Neural progenitor cell (in vitro differentiated cells): ENCODE measurements around the gene EPSTI1. TPM values are rescaled to one million over a fixed set of nuclear protein-coding genes. Genes with fewer than 3 reads are reported as not detected.

Experiments used
- DNase-seq: peaks from one replicate; pipeline ENCODE4 v3.0.0-alpha.2; 2016; ENCODE audit warnings: low spot score
- H2AFZ ChIP-seq: fragments of 200-600 bp; sonication (generic); replicated peaks from 2 replicates; pipeline ENCODE4 v1.6.1; 2016; ENCODE audit warnings: antibody characterized with exemption
- H3F3A ChIP-seq: fragments of 200-600 bp; sonication (generic); 2 replicates; pipeline ENCODE4 v1.6.1; 2016; ENCODE audit warnings: antibody characterized with exemption, low read depth
- H3K27ac ChIP-seq: fragments of 200-600 bp; sonication (generic); 2 replicates; pipeline ENCODE4 v1.5.1; 2016; ENCODE audit warnings: mild to moderate bottlenecking
- H3K27me3 ChIP-seq: fragments of 200-600 bp; sonication (generic); 2 replicates; pipeline ENCODE4 v1.6.1; 2016; ENCODE audit warnings: mild to moderate bottlenecking, moderate library complexity
- H3K36me3 ChIP-seq: fragments of 200-600 bp; sonication (generic); 2 replicates; pipeline ENCODE4 v1.5.1; 2016
- H3K4me1 ChIP-seq: fragments of 200-600 bp; sonication (generic); 2 replicates; pipeline ENCODE4 v1.6.1; 2016; ENCODE audit warnings: mixed run types
- H3K4me2 ChIP-seq: fragments of 200-600 bp; sonication (generic); 2 replicates; pipeline ENCODE4 v1.6.1; 2016
- H3K4me3 ChIP-seq: fragments of 200-600 bp; sonication (generic); 2 replicates; pipeline ENCODE4 v1.5.1; 2016
- H3K79me2 ChIP-seq: fragments of 200-600 bp; sonication (generic); 2 replicates; pipeline ENCODE4 v1.6.1; 2016; ENCODE audit warnings: low read depth
- H3K9ac ChIP-seq: fragments of 200-600 bp; sonication (generic); 2 replicates; pipeline ENCODE4 v1.6.1; 2016
- H3K9me3 ChIP-seq: fragments of 200-600 bp; sonication (generic); 2 replicates; pipeline ENCODE4 v1.5.1; 2016; ENCODE audit warnings: low read depth
- H4K20me1 ChIP-seq: fragments of 200-600 bp; sonication (generic); 2 replicates; pipeline ENCODE4 v1.6.1; 2016; ENCODE audit warnings: low read depth
- H3K27ac Mint-ChIP-seq: 3 replicates; pipeline ENCODE4 v1.8.0; 2021; ENCODE audit warnings: mixed read lengths
- H3K27me3 Mint-ChIP-seq: 2 replicates; pipeline ENCODE4 v1.8.0; 2022; ENCODE audit warnings: low read depth, mild to moderate bottlenecking, inconsistent platforms, moderate library complexity, mixed read lengths; ENCODE audit not compliant: insufficient read depth
- H3K36me3 Mint-ChIP-seq: 3 replicates; pipeline ENCODE4 v1.8.0; 2021; ENCODE audit warnings: mixed read lengths
- H3K4me1 Mint-ChIP-seq: 3 replicates; pipeline ENCODE4 v1.8.0; 2021; ENCODE audit warnings: mixed read lengths
- H3K4me3 Mint-ChIP-seq: 3 replicates; pipeline ENCODE4 v1.8.0; 2021; ENCODE audit warnings: mild to moderate bottlenecking, moderate library complexity, mixed read lengths
- H3K9me3 Mint-ChIP-seq: 3 replicates; pipeline ENCODE4 v1.8.0; 2020; ENCODE audit warnings: mixed read lengths
- EZH2 ChIP-seq: fragments of 200-600 bp; sonication (generic); IDR thresholded peaks from 2 replicates; pipeline ENCODE4 v1.6.1; 2017; ENCODE audit warnings: antibody characterized with exemption, mild to moderate bottlenecking, moderate library complexity
- EZH2phosphoT487 ChIP-seq: fragments of 200-600 bp; sonication (generic); IDR thresholded peaks from 2 replicates; pipeline ENCODE4 v1.6.1; 2017; ENCODE audit warnings: antibody characterized with exemption
- total RNA-seq: library from RNA; depleted of rRNA; stranded (reverse); fragments of >200 nt; gene quantifications from 2 replicates; pipeline ENCODE4 v1.2.3, GENCODE V29; 2015; ENCODE audit warnings: low replicate concordance
- TF ChIP-seq, protein P1 (sequence below): fragments of 200-600 bp; sonication (generic); IDR thresholded peaks from 2 replicates; pipeline ENCODE4 v1.5.1; 2017; ENCODE audit warnings: antibody characterized with exemption, mild to moderate bottlenecking

Gene EPSTI1
- total RNA-seq, 1 donor from 2014 or later = 0.32 TPM

DNA sequence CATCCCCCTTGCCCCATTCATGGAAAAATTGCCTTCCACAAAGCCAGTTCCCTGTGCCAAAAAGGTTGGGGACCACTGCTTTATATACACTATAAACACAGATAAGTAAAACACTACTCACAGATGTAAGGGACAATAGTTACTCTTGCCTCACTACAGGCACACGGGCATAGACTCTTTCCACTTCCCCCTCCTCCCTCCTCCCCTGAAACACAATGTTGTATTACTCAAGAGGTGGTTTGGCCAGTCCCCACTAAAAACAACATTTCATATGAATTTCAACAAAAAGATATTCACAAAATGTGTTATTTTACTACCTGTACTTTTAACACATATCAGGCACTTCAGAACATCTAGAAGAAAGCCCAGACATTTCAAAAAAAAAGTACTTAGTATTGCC is 45.1 kb downstream of the EPSTI1 start:
- DNase-seq = no peak
- H3K27me3 Mint-ChIP-seq = peaks cover 5% of the 10 kb centered on the region
- Histone ChIP-seq H3K9me3 (no peaks in the 10 kb centered on the region), H3K36me3 (no peaks in the 10 kb centered on the region), H4K20me1 (no peaks in the 10 kb centered on the region), H3K4me3 (no peak overlapping the region), H2AFZ (no peak overlapping the region), H3K27ac (no peak overlapping the region), H3K4me1 (no peaks in the 10 kb centered on the region), H3K9ac (no peak overlapping the region), H3K79me2 (no peaks in the 10 kb centered on the region), H3F3A (no peaks in the 10 kb centered on the region), H3K27me3 (no peaks in the 10 kb centered on the region), H3K4me2 (no peak overlapping the region)
- no peak for TF ChIP-seq EZH2phosphoT487
- TF ChIP-seq, protein P1, sequence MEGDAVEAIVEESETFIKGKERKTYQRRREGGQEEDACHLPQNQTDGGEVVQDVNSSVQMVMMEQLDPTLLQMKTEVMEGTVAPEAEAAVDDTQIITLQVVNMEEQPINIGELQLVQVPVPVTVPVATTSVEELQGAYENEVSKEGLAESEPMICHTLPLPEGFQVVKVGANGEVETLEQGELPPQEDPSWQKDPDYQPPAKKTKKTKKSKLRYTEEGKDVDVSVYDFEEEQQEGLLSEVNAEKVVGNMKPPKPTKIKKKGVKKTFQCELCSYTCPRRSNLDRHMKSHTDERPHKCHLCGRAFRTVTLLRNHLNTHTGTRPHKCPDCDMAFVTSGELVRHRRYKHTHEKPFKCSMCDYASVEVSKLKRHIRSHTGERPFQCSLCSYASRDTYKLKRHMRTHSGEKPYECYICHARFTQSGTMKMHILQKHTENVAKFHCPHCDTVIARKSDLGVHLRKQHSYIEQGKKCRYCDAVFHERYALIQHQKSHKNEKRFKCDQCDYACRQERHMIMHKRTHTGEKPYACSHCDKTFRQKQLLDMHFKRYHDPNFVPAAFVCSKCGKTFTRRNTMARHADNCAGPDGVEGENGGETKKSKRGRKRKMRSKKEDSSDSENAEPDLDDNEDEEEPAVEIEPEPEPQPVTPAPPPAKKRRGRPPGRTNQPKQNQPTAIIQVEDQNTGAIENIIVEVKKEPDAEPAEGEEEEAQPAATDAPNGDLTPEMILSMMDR = no peak
- no peak for TF ChIP-seq EZH2
- no peaks in the 10 kb centered on the region for H3K36me3 Mint-ChIP-seq
- H3K9me3 Mint-ChIP-seq = peaks cover 4% of the 10 kb centered on the region
- H3K4me1 Mint-ChIP-seq = peaks cover 2% of the 10 kb centered on the region
- no peak overlapping the region for H3K4me3 Mint-ChIP-seq
- no peak overlapping the region for H3K27ac Mint-ChIP-seq

DNA sequence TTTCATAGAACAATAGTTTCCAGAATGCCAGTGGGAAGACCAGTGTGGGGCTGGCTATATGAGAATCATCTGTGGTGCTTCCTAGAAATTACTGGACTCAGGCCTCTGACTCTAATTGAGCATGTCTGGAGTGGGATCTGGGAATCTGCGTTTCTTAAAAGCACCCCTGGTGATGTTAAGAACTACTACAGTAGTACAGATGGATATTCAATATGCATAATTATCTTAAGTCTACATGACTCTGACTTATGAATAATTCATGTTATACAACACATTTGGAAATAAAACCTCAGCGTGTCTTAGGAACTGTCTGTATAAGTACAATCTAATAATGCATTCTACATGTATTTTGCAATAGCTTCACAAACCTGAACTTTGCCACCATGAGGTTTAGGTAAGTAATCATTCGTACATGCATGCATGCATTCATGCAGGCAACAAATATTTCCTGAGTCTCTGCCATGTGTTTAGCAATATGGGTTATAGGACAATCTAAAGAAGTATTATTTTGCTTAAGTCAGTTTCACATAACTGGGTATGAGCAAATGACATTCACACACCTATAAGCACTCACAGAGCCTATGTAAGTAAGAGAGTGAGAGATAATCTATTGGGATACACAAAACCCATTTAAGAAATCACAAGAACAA is 62.0 kb downstream of the EPSTI1 start:
- H3K9me3 ChIP-seq = no peaks in the 10 kb centered on the region
- no peak overlapping the region for H3K27ac ChIP-seq
- no peaks in the 10 kb centered on the region for H3K36me3 ChIP-seq

DNA sequence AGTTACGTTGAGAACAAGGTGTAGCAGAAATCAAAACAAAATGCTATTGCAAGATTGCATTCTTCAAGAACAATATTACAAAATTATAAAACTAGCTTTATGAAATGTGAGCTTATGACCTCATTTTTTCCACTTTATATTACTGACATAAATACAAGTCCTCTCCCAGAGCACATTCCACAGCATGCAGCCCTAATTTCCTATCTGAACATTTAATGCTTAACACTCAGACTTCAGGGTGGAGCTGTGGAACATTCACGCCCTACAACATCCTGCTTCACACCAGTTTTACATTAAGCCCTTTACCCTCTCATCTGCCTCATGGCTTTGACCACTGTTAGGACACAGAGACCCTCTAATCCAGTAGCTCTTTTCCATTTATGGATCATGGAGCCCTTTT is 65.5 kb downstream of the EPSTI1 start:
- Histone ChIP-seq H3K4me1 (peaks cover 14% of the 10 kb centered on the region), H3K4me3 (no peak overlapping the region), H3K27me3 (no peaks in the 10 kb centered on the region), H3F3A (no peaks in the 10 kb centered on the region), H3K27ac (no peak overlapping the region), H3K79me2 (no peaks in the 10 kb centered on the region), H2AFZ (no peak overlapping the region), H3K9ac (no peak overlapping the region), H3K4me2 (no peak overlapping the region), H3K9me3 (no peaks in the 10 kb centered on the region), H3K36me3 (no peaks in the 10 kb centered on the region), H4K20me1 (no peaks in the 10 kb centered on the region)
- no peak overlapping the region for H3K27ac Mint-ChIP-seq
- no peaks in the 10 kb centered on the region for H3K9me3 Mint-ChIP-seq
- TF ChIP-seq EZH2phosphoT487 (no peak), EZH2 (no peak)
- TF ChIP-seq, protein P1 = no peak
- H3K4me1 Mint-ChIP-seq = no peaks in the 10 kb centered on the region
- H3K4me3 Mint-ChIP-seq = no peak overlapping the region
- H3K27me3 Mint-ChIP-seq = peaks cover 5% of the 10 kb centered on the region
- DNase-seq = no peak
- H3K36me3 Mint-ChIP-seq = no peaks in the 10 kb centered on the region

More for the DNA sequence above, 62.0 kb downstream of the EPSTI1 start:
- no peak for DNase-seq
- H2AFZ ChIP-seq = no peak overlapping the region
- H3K27ac Mint-ChIP-seq = no peak overlapping the region
- H3K36me3 Mint-ChIP-seq = no peaks in the 10 kb centered on the region
- H3K4me3 Mint-ChIP-seq = no peak overlapping the region
- no peak overlapping the region for H3K4me2 ChIP-seq
- no peaks in the 10 kb centered on the region for H3F3A ChIP-seq
- H3K27me3 Mint-ChIP-seq = peaks cover 2% of the 10 kb centered on the region
- H3K79me2 ChIP-seq = no peaks in the 10 kb centered on the region
- no peak overlapping the region for H3K9ac ChIP-seq
- no peak for TF ChIP-seq EZH2phosphoT487
- TF ChIP-seq, protein P1 = no peak
- TF ChIP-seq EZH2 = no peak
- no peak overlapping the region for H3K4me3 ChIP-seq
- H3K27me3 ChIP-seq = no peaks in the 10 kb centered on the region
- no peaks in the 10 kb centered on the region for H3K9me3 Mint-ChIP-seq
- no peaks in the 10 kb centered on the region for H3K4me1 Mint-ChIP-seq
- no peaks in the 10 kb centered on the region for H3K4me1 ChIP-seq
- H4K20me1 ChIP-seq = no peaks in the 10 kb centered on the region
